ENCODE results near the gene MEIS2.
A peak's percentile ranks its signal among the peaks of the same experiment; 100 is the strongest.

Gene MEIS2

GRCh38 chr15:37098468-37099318, 1.7 kb downstream of the MEIS2 start:
- no peak for DNase-seq (ENCODE audit: extremely low spot score)
- ChIA-PET POLR2A (interaction anchor here (1.1 kb wide), 1 partner anchor 519 kb away, joined by 3 read pairs; the partner anchor contains the start of gene CDIN1), CTCF (no interaction called here)
- peak; percentile 54; the same call in 1 of the 2 replicates for TF ChIP-seq PKNOX1 (IDR thresholded peaks at IDR 0.05)
- TF ChIP-seq CTBP1 (IDR thresholded peaks at IDR 0.05; ENCODE audit: borderline replicate concordance): no peak

- ChIA-PET CTCF (interaction anchor here (1.0 kb wide), 1 partner anchor 12 kb away, joined by 3 read pairs; no protein-coding TSS in a partner anchor), POLR2A (no interaction called here)
- TF ChIP-seq LEF1 (IDR thresholded peaks at IDR 0.05; ENCODE audit: borderline replicate concordance) (no peak), PKNOX1 (IDR thresholded peaks at IDR 0.05) (no peak), NFRKB (IDR thresholded peaks at IDR 0.05) (no peak), SUZ12 (IDR thresholded peaks at IDR 0.05) (no peak), SP1 (IDR thresholded peaks at IDR 0.05) (no peak), FOXK2 (IDR thresholded peaks at IDR 0.05) (no peak), ARNT (IDR thresholded peaks at IDR 0.05) (no peak), FOXA1 (IDR thresholded peaks at IDR 0.05) (no peak)
- no peak for DNase-seq (ENCODE audit: extremely low spot score)
Measured at GRCh38 chr15:37097144-37097919, 3.0 kb downstream of the MEIS2 start.

- POLR2A ChIA-PET: no interaction called here
- CTCF ChIA-PET: interaction anchor here (1.0 kb wide), 1 partner anchor 13 kb away, joined by 3 read pairs; no protein-coding TSS in a partner anchor
- no peak for DNase-seq (ENCODE audit: extremely low spot score)
- TF ChIP-seq ARNT (IDR thresholded peaks at IDR 0.05): no peak
- TF ChIP-seq FOXA1 (IDR thresholded peaks at IDR 0.05): no peak
- TF ChIP-seq TARDBP (IDR thresholded peaks at IDR 0.05): no peak
- no peak for TF ChIP-seq ZNF384 (IDR thresholded peaks at IDR 0.05)
- TF ChIP-seq HDGF (IDR thresholded peaks at IDR 0.05; ENCODE audit: borderline replicate concordance): no peak
- TF ChIP-seq PKNOX1 (IDR thresholded peaks at IDR 0.05): no peak
- no peak for TF ChIP-seq BHLHE40 (IDR thresholded peaks at IDR 0.05; ENCODE audit: borderline replicate concordance)
- no peak for TF ChIP-seq SP1 (IDR thresholded peaks at IDR 0.05)
- no peak for TF ChIP-seq CTBP1 (IDR thresholded peaks at IDR 0.05; ENCODE audit: borderline replicate concordance)
- TF ChIP-seq SUZ12 (IDR thresholded peaks at IDR 0.05): no peak
- no peak for TF ChIP-seq NFRKB (IDR thresholded peaks at IDR 0.05)
- no peak for TF ChIP-seq LEF1 (IDR thresholded peaks at IDR 0.05; ENCODE audit: borderline replicate concordance)
- no peak for TF ChIP-seq FOXM1 (IDR thresholded peaks at IDR 0.05; ENCODE audit: borderline replicate concordance)
- TF ChIP-seq L3MBTL2 (conservative IDR thresholded peaks at IDR 0.05): no peak
- no peak for TF ChIP-seq FOXK2 (IDR thresholded peaks at IDR 0.05)
- TF ChIP-seq ELF4 (IDR thresholded peaks at IDR 0.05): no peak
Measured at GRCh38 chr15:37096558-37097143, 3.7 kb downstream of the MEIS2 start.

GRCh38 chr15:37095770-37096557, 4.4 kb downstream of the MEIS2 start:
- DNase-seq (ENCODE audit: extremely low spot score): no peak
- POLR2A ChIA-PET: no interaction called here
- TF ChIP-seq LEF1 (IDR thresholded peaks at IDR 0.05; ENCODE audit: borderline replicate concordance): no peak
- TF ChIP-seq ARNT (IDR thresholded peaks at IDR 0.05): no peak
- no peak for TF ChIP-seq BHLHE40 (IDR thresholded peaks at IDR 0.05; ENCODE audit: borderline replicate concordance)
- TF ChIP-seq FOXK2 (IDR thresholded peaks at IDR 0.05): no peak
- no peak for TF ChIP-seq ZNF384 (IDR thresholded peaks at IDR 0.05)
- no peak for TF ChIP-seq TARDBP (IDR thresholded peaks at IDR 0.05)
- TF ChIP-seq ELF4 (IDR thresholded peaks at IDR 0.05): no peak
- TF ChIP-seq FOXM1 (IDR thresholded peaks at IDR 0.05; ENCODE audit: borderline replicate concordance): no peak
- TF ChIP-seq NFRKB (IDR thresholded peaks at IDR 0.05): no peak
- TF ChIP-seq CTBP1 (IDR thresholded peaks at IDR 0.05; ENCODE audit: borderline replicate concordance): no peak
- CTCF ChIA-PET: interaction anchor here (0.9 kb wide), 1 partner anchor 10 kb away, joined by 3 read pairs; no protein-coding TSS in a partner anchor

GRCh38 chr15:37094915-37095711, 5.2 kb downstream of the MEIS2 start:
- TF ChIP-seq LEF1 (IDR thresholded peaks at IDR 0.05; ENCODE audit: borderline replicate concordance): no peak
- TF ChIP-seq NFRKB (IDR thresholded peaks at IDR 0.05): no peak
- TF ChIP-seq ELF4 (IDR thresholded peaks at IDR 0.05): no peak
- no peak for TF ChIP-seq CTBP1 (IDR thresholded peaks at IDR 0.05; ENCODE audit: borderline replicate concordance)
- TF ChIP-seq ZNF384 (IDR thresholded peaks at IDR 0.05): no peak
- TF ChIP-seq FOXA1 (IDR thresholded peaks at IDR 0.05): no peak
- no peak for TF ChIP-seq L3MBTL2 (conservative IDR thresholded peaks at IDR 0.05)
- no peak for TF ChIP-seq HDGF (IDR thresholded peaks at IDR 0.05; ENCODE audit: borderline replicate concordance)
- TF ChIP-seq FOXM1 (IDR thresholded peaks at IDR 0.05; ENCODE audit: borderline replicate concordance): no peak
- CTCF ChIA-PET: interaction anchor here (0.8 to 0.9 kb wide), 2 partner anchors 9 kb away, joined by 3 read pairs; no protein-coding TSS in a partner anchor
- DNase-seq (ENCODE audit: extremely low spot score): no peak
- POLR2A ChIA-PET: no interaction called here

Measured in HEK293T (cell line).